GM18870 (cell line): ENCODE measurements around the gene HRH2.
"Not testable (repeated sequence)": the region's sequence is repeated elsewhere in the genome, so short reads cannot be mapped to it uniquely, and the experiment has no call there.

Experiments
- ATAC-seq: cut with Tn5 transposase; IDR thresholded peaks from one replicate; pipeline ENCODE4 v1.9.1; 2021; ENCODE audit warnings: moderate library complexity; ENCODE audit not compliant: unreplicated experiment

Gene HRH2

DNA sequence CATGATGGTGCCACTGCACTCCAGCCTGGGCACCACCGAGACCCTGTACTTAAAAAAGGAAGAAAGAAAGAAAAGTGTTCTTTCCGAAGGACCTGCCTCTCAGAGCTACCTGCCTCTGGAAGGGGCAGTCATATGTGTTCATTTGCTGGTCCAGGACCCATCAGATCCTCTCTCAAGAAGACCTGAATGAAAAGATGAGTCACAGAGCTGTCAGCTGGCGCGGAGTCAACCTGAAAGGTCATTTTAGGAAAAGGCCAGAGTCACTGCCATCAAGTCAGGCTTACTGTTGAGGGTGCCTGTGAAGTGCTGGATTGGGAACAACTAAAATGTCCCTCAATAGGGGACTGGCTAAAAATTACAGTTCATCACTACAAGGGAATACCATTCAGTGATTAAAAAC, 14.9 kb upstream of the HRH2 start:
- no peak for ATAC-seq

DNA sequence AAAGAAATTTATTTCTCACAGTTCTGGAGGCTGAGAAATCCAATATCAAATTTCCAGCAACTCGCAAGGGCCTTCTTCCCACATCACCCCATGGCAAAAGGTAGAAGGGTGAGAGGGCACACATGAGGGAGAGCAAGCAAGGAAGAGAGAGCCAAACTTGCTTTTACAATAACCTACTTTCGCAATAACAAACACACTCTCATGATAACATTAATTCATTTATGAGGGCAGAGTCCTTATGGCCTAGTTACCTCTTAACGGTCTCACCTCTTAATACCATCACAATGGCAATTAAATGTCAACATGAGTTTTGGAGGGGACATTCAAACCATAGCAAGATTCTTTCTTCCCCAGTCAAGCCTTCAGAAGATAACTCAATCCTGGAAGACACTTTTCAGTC, 11.6 kb upstream of the HRH2 start:
- ATAC-seq, result no peak

DNA sequence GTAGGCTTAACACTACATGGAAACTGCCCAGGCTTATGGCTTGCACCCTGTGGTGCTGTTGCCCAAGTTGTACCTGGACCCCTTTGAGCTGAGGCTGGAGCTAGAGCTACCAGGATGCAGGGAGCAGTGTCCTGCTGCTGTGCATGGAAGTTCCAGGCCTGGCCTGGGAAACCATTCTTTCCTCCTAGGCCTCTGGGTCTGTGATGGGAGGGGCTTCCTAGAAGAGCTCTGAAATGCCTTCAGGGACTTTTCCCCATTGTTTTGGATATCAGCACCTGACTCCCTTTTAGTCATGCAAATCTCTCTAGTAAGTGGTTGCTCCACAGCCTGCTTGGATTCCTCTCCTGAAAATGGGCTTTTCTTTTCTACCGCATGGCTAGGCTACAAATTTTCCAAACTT, 7.9 kb upstream of the HRH2 start:
- ATAC-seq, result no peak

DNA sequence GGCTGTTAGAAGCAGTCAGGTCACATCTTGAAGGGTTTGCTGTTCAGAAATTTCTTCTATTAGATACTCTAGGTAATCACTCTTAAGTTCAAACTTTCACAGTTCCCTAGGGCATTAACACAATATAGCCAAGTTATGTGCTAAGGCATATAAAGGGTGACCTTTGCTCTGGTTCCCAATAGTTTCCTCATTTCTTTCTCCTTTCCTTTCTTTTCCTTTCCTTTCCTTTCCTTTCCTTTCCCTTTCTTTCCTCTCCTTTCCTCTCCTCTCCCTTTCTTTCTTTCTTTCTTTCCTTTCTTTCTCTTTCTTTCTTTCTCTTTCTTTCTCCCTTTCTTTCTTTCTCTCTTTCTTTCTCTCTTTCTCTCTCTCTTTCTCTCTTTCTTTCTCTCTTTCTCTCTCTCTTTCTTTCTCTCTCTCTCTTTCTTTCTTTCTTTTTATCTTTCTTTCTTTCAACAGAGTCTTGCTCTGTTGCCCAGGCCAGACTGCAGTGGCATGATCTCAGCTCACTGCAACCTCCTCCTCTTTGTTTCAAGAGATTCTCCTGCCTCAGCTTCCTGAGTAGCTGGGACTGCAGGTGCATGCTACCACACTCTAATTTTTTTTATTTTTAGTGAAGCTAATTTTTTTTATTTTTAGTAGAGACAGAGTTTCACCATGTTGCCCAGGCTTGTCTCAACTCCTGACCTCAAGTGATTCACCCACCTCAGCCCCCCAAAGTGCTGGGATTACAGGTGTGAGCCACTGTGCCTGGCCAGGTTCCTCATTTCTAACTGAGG, 7.3 kb upstream of the HRH2 start:
- ATAC-seq, result not testable (repeated sequence)

DNA sequence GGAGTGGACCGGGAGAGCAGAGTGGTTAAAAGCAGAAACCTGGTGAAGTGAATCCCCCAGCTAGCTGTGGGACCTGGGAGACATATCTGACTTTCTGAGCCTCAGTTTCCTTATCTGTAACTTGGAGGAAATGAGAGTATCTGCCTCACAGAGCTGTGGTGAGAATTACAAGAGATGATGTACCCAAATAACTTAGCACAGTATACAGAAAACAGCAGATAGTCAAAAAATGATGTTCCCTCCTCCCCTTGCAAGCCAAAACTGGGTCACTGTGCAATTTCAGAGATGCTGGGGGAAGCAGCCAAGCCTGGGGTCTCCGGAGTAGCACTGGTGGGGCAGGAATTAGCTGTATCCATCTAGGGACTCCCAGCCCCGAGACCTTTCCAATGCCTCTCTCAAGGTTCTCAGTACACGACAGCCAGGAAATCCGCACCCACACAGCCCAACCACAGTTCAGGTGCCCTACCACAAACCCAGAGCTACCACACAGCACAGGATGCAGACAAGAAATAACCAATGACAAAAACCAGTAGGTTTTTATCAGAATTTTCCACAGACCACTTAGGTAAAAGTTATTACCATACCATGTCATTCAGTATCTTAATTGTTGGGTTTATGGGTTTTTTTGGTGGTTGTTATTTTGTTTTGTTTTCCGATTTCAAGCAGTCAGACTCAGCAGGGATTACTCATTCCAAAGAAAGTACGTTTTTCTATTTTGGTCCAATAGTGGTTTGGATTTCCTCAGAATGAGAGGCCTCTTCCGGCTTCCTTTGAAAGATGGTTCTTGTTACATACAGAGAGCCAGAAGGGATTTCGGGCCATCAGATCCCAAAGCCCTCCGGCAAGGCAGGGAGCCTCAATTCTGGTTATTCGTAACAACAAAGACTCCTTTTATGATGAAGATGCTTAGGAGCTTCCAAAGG, 4.9 kb upstream of the HRH2 start:
- no peak for ATAC-seq

DNA sequence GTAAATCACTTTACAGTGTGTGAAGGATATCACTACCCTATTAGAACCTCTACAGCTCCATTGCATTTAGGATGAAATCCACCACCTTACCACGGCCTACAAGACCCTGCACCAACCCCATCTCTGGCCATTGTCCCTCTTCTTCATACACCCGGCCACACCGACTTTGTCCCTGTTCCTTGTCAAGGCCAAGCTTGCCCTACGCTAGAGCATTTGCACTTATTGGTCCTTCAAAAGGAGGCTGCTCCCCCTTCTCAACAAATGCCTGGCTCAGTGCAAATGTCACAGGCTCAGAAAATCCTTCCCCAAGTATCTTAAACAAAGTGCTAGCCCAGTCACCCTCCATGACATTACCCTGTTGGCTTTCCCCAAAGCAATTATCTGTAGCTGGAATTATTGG, 4.1 kb upstream of the HRH2 start:
- no peak for ATAC-seq

DNA sequence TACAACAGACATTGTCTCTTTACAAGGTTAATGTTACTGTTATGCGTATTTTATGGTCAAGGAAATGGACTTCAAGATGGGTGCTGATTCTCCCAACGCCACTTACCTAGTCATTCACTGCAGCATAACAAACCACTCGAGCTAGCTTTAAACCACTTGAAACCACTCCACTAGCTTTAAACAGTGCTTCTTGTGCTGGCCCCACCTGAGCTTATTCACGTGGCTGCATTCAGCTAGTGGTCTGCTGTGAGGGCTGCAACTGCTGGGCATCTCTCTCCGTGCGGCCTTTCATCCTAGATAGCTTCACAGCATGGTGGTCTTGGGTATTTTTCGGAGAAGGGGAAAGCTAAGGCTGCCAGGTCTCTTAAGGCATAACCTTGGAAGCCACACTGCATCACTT, 3.5 kb upstream of the HRH2 start:
- no peak for ATAC-seq

DNA sequence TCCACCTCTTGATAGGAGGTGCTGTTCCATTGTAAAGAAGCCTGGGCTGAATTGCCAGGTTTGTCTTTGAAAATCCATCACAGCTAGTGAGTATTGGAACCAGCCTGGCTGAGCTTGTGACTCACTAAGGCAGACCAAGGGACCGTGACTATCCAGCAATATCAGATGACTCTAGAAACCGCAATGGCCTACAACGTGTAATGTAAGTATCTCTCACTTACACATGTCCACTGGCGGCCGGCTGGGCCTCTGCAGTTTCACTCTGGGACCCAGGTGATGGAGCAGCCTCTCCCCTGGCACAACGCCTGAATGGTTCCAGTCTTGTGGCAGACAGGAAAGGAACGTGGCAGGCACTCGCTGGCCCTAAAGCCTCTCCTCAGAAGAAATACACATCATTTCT, 3.1 kb upstream of the HRH2 start:
- ATAC-seq, result no peak

DNA sequence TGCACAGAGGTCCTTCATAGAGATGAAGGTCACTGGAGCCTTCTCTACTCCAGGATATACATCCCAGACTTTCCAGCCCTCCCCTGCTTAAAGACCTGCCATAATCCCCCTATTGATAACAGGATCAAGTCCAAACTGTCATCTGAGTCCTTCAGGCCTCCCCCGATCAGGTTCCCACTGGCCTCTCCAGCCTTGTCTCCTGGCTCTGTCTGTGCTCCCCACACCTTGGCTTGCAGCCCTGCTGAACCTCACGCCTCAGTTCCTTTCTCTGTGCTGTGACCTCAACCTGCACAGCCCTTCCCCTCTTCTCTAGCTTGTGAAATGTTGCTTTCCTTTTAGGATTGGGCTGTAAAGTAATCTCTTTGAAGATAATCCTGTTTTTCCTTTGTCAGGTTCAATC, 2.5 kb upstream of the HRH2 start:
- no peak for ATAC-seq

DNA sequence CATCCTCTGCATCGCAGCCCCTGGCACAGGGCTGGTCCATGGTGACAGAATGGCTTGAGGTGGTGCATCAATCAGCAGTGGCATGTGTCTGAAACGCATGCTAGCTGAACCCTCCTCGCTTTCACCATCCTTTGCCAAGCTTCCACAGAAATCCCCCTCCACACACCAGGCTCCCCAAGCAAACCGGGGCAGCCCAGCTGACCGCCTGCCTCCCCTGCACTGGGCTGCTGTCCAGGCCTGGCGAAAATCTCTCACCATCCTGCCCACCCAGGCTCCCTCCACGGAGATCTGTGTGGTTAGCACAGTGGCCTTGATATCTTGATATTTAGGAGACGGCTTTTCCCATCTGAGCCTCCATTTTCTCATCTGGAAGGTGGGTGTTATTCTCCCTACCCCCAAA, 905 bp upstream of the HRH2 start:
- no peak for ATAC-seq

DNA sequence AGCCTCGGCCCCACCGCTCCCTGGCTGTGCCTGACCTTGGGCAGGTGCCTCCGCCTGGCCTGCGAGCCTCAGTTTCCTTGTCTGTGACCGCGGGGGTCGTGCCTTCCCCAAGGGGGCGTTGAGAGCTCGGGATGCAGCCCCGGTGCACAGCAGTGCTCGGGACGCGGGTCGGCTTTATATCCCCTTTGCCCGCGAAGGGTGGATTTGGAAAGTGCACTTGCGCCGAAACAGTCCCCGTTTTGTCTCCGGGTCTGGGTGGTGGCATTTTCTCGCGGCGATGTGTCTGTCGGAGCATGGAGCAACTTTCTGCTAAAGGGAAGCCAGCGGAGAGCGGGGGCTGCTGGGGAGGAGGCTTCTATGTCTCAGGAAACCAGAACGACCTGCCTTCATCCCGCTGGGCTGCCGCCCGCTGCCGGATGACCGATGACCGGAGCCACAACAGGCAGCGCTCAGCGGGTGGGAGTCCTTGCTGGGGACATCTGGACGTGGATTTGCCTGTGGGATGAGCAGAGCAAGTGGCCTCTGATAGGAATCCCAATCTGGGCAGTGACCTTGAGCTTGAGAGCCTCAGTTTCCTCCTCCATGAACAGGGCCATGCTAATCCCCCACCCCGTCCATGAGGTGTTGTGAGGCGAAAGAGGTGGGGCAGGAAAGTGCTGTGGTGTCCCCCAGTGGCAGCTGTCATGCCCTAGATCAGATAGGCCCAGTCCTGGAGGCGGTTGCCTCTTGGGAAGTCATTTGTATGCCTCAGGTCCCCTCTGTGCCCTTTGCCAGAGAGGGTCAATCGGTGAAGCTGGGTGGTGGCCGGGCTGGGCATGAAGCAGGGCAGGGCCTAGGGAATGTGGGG, 651 bp downstream of the HRH2 start:
- ATAC-seq, result no peak

DNA sequence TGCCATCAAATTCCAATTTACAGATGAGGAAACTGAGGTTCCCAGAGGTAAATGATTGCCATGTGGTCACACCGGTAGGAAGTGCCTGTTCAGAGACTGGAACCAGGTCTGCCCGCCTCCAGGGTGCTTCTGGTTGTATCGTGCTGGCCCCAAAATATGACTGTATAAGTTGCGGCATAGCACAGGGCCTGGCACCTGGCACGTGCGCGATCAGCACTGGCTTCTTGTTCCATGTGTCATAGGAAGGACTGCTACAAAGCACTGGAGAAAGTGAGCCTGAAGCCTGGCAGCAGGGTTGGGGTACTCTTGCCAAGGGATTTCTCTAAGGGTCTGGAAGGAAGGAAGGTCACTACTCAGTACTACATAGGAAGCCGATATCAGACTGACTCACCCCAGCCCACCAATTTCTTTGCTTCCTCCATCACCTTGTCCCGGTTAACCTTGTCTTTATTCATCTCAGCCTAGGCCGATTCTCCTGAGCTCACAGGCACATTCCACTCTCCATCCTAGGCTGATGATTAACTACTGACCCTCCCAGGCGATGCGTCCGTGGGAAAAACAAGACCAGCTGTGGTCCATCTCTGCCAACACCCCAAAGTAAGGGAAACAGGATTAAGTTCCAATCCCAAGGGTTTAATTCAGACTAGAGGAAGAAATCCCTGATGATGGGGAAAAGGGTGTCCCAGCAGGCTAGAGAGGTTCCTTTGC, 1.8 kb downstream of the HRH2 start:
- ATAC-seq, result no peak

DNA sequence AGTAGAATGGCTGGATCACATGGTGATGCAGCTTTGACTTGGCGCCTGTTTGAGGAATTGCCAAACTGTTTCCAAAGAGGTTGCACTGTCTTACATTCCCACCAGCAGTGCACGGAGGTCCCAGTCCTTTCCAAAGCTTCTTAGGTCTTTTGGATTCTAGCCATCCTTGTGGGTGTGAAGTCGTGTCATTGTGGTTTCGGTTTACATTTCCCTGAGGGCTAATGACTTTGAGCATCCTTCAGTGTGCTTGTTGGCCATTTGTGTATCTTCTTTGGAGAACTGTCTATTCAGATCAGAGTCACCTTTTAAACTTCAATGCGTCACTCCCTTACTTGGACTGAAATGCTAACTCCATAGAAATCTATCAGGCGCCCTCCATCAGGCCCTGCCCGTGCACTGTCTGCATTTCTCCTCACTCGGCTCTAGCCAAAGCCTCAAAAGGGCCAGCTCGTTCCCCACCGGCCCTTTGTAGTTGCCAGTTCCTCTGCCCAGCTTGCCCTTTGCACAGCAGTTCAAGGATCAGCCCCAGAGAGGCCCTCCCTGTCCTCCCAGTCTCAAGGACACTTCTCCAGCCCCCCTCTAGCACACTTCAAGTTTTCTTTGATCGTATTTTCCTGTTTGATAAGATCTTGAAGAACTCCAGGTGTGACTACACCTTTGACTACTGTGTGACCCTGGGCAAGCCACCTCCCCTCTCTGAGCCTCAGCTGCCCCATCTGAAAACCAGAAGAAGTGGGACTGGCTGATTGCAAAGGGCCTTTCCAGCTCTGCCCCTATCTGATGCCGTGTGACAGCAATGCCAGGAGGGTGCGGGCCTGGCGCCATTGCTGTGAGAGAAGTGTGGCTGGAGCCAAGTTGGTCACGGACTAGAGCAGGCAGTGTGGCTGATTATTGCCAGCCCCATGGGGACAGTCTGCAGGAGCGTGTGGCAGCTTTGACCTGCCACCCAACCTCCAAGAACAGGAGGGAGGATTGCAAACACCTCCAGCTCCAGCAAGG, 5.6 kb downstream of the HRH2 start:
- no peak for ATAC-seq

DNA sequence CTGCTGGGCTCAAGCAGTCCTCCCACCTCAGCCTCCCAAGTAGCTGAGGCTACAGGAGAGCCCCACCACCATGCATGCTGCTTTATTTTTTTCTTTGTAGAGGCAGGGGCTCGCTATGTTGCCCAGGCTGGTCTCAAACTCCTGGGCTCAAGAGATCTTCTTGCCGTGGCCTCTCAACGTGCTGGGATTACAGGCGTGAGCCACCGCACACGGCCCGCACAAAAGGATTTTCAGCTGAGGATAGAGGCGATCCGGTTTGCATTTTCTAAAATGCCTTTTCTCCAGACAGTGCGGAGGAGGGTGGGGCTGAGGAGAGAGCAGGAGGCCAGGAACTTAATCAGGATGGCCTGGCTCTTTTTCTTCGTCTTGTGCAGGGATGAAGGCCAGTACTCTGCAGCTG, 6.9 kb downstream of the HRH2 start:
- ATAC-seq, result no peak

DNA sequence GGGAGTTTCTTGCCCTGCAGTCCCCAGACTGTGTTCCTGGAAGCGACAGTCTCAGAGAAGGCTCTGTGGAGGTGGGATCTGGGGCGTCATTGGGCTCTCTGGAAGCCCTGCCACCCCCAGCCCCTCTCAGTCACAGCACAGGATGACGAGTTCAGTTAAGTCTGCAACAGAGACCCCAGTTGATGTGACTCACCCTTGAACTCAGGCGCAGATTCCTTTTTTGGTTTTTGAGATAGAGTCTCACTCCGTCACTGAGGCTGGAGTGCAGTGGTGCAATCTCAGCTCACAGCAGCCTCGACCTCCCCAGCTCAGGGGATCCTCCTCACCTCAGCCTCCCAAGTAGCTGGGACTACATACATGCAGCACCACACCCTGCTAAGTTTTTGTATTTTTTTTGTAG, 8.3 kb downstream of the HRH2 start:
- ATAC-seq, result no peak

DNA sequence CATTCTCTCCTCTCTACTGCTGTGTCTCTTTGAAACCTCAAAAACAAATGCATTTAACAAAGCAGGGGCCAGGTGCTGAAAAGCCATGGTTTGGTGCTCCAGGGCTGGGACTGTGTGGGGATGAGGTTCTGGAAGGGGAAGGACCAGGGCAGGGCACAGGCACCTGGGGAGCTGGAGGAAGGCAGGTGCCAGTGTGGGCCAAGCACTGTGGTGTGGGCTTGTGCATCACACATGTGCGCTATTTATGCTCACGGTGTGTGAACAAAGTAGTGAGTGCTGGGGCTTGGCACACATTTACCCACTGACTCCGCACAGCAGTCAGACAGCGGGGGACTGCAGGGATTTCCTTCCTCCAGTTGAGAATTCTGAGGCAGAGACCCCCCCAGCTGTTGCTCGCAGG, 10.1 kb downstream of the HRH2 start:
- no peak for ATAC-seq

DNA sequence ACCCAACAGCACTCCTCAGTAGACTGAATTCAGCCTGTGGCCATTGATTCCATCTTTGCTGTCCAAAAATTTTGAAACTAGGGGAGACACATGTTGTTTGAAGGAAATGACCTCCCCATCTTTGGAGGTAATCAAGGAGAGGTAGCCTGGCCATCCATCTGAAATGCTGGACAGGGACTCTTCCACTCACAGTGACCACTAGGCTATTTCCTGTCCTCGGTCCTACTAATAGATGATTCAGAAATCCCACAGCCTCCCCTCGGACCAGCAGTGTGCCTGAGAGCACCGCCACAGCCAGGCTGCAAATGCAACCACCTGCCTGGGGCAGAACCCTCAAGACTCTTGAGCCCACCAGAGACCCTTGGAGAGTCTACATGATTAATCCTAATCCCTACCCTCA, 12.5 kb downstream of the HRH2 start:
- ATAC-seq, result no peak

DNA sequence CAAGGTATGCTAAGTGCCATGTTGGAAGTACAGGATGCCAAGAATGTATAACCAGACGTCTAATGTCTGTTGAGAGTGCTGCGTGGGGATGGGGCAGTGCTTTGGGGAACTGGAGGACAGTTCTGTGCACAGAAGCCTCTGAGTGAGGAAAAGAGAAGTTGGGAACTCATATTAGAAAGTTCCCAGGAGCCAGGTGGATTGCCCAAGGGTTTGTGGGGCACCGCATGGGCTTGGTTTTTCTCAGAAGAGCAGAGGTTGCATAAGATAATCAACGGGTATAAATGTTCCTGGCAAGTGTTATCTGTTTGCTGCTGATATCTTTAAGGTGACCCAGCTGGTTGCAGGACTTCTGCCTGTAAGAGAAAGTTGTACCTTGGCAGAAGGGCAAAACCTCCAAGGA, 13.1 kb downstream of the HRH2 start:
- no peak for ATAC-seq

DNA sequence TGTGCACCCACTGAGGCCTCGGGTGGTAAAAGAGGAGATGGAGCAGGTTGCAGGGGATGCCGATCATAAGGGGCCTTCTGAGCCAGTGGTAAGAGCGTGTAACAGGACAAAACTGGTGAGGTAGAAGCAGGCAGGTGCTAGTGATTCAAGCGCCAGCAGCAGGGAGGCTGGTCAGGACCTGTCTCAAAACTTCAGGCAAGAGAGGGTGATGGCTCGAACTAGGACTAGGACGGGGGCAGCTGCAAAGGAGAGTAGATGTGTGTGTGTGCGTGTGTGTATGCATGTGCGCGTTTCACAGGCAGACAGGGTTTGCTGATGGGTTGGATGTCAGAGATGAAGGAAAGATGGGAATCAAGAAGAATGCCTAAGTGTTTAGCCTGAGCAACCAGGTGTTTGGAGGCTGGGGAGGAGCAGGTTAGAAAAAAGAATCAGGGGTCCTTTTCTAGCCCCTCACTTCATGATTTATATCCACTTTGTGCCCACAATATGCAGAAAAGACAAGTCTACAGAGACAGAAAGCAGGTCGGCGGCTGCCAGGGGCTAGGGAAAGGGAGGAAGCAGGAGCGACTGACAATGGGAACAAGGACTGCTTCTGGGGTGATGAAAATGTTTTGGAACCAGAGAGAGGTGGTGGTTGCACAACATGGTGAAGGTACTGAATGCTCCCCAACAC, 15.2 kb downstream of the HRH2 start:
- ATAC-seq, result no peak
